SKM-1 (cell line): ENCODE results near the gene CALML4.
A peak's percentile ranks its signal among the peaks of the same experiment; 100 is the strongest.
"Not testable (repeated sequence)": the region's sequence is repeated elsewhere in the genome, so short reads cannot be mapped to it uniquely, and the experiment has no call there.

ENCODE experiments used
- DNase-seq: peaks from one replicate; lab custom pipeline; 2025; ENCODE audit not compliant: unreplicated experiment; lab: John Stamatoyannopoulos, UW

CALML4 gene

DNA sequence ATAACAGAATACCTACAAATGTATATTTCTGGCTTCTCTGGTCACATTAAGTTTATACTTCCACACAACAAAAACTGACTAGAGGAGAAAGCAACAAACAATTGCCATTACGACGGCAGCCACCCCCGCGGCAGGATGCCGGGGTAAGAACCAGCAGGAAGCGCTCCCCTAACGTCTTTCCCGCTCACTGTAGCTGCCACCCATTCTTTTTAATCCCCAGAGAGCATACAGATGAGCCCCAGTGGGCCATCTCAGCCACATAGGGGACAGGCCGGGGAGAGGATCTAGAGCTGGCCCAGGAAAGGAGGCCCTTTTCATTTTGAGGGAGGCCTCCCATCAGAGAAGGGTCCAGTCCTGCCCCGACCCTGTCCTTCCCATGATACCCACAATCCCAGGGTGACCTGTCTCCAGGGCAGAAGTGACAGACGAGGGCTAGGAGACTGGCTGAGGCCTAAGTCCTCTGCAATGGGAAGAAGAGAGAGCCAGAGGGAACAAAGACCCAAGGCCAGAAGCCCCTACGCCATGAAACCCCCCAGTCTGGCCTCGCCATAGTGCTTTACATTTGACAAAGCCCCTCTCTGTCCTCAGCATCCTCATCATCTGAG, 3.6 kb upstream of the CALML4 start:
- DNase-seq: no peak

DNA sequence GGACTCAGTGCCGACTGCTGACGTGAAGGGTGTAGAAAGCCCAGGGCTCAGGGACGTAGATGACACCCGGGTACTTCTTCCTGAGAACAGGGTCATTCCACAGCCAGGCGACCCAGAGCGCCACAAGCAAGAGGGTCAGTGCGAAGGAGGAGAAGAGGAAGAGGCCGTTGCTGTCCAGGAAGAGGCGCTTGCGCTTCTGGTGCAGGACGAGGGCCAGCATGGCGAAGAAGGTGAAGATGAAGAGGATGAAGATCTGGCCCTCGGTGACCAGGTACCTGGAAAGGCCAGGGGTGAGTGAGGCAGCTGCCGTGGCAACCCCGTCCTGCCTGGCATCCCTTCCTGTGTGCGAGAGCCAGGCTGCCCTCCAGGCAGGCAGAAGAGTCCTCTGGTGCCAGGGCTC, 3.0 kb upstream of the CALML4 start:
- DNase-seq: no peak

DNA sequence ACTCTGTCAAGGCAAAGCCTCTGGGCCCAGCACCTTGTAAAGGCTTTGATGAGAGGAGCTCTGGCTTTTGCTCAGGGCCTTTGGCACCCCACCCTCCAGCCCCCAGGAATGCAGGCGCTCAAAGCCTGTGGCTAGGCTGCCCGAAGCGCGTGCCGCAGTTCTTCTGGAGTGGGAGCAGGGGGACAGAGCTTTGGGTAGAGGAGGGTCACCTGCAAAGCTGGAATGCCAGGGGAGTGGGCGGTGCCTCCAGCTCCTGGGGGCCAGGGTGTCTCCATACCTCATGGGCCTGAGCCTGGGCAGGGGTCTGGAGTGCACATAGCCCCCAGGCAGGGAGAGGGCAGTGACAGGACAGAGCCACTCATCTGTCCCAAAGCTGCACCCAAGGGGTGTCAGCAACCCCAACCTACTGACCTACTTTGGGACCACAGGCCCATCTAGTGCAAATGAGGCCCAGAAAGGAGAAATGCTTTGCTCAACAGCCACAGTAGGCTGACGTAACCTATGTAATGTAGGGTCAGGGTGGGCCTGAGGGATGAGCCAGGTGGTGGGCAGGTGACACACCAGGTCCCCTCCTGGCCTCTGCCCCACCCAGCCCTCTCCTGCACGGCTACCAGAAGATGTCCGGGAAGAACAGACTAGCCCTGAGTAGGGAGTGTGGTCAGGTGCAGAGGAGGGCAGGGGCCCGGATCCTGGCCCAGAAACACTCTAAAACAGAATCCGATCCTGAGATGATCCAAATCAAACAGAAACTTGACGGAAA, 2.2 kb upstream of the CALML4 start:
- DNase-seq: no peak

DNA sequence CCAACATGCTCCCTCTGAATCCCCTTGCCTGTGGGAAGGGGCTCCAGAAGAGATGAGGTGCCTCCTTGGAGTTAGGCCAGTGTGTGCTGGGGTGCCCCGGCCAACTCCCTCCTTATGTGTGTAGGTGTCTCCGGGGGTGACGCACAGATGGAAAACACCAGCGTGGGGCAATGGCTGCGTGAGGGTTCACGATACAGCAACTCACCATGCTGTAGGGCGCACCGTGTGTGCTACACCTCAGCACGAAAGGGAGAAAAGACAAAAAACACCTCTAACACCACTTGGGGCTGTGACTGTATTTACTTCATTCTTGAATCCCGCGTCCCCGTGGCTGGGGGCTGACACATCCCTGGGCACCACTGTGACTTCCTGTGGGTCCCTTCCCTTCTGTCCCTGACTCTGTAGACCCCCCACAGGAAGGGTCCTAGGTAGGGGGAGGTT, 1.6 kb upstream of the CALML4 start:
- no peak for DNase-seq

DNA sequence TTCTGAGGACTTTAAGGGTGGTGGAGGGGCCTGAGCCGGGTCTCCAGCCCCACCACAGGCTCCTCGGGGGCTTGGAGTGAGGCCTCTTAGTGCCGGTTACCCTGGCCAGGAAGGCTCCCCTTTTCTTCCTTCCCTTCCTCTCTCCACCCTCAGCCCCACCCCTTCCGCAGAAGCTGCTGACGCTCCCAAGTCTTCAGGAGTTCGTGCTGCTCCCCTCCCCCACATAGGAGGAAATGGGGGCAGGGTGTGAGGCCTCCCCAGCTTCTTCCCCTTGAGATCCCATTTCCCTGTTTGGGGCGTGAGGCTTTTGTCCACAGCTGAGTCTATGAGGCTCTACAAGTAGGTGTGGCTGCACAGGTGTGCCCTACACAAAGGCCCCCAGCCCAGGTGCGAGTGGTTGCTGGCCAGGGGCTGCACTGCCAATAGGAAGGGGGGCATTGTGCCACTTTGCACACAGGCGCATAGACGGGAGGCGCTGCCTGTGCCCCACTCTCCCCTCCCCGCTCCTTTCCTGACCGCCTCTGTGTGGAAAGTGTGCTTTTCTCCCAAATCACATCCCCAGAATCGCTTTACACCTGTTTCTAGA, 915 bp upstream of the CALML4 start:
- DNase-seq: peak; percentile 78

DNA sequence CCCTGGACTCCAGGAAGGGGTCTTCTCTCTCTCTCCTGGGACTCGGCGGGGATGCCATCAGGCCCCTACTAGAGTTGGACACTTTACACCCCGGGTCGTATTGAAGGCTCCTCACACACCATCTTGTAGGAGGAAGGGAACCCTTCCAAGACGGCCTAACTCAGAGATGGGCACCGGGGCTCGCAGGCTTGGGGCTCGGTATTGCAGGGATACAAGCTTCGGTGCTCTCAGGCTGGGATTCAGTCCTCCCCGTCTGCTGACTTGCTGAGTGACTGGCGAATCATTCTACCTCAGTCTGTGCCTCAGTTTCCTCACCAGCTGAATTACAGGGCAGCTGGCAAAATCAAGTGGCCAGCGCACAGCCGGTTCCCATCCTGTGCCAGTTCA, 419 bp upstream of the CALML4 start:
- DNase-seq: no peak

DNA sequence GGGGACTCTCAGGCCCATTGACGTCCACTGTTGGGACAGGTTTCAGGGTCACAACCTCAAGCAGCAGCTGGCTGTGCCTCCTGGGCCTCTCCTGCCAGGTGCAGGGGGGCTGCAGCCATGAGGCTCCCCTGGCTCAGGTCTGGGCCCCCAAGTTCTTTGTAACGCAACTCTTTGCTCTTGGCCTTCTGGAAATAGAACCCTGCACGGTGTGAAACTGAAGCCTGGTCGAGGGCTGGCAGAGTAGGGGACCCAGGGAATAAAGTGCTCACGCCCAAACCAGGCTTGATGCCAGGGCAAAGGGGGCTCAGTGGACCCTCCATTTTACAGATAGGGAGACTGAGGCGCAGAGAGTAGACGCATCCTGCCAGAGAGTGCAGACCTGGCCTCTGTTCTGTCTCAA, 771 bp downstream of the CALML4 start:
- no peak for DNase-seq

DNA sequence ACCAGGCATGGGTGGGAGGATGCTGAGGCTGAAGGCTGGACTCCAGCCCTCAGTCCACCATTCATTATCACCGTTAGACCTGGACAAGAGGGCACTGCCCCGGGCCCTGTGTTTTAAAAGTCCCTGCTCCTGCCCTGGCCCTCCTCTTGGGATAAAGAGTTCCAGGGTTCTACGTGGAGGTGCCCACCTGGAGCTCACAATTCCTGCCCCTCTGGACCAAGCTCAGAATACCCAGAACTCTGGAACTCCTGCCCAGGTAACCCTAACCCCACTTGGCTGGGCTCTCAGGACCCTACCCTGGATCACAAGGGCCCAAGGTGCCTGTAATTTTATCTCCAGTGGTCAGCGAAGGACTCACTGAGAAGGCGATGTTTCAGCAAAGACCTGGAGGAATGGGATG, 1.2 kb downstream of the CALML4 start:
- no peak for DNase-seq

DNA sequence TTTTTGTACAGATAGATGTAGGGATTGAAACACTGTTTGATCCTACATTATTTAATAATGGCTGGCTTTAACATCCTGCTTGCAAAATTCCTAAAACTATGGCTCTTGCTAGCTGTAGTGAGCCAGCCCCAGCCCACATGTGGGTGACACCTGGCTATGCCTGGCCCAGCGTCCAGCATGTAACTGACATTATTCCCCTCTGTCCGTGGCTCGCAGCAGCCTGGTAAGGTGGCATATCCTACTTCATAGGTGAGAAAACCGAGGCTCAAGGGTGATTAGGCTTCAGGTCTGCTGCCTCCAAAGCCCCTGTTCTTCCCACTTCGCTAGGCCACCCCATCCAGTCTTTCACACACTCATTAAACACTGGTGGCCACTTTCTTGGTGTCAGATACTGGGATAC, 1.6 kb downstream of the CALML4 start:
- no peak for DNase-seq

DNA sequence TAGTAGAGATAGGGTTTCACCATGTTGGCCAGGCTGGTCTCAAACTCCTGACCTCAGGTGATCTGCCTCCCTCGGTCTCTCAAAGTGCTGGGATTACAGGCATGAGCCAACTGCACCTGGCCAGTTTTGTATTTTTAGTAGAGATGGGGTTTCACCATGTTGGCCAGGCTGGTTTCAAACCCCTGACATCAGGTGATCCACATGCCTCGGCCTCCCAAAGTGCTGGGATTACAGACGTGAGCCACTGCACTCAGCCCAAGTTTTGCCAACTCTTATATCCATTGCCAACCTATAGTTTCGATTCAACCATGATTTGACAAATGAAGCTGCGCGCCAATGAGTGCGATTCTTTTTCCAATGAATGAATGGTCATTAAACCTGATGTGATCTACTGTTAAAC, 2.1 kb downstream of the CALML4 start:
- not testable (repeated sequence) for DNase-seq

DNA sequence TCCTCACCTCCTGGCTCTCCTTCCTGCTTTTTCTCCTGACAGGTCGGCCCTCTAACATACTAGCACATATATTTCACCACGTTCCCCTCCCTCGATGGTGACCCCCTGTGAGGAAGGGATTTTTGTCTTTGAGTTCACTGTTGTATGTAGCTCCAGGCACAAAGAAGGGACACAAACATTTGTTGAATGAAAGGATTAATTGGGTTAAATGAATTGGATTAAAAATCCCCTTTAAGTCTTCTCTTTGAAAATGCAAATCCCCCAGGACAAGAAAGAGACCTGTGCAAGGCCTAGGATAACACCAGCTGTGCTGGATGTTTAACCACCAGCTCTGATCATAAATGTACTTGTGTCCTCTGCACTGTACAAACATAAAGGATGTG, 3.3 kb downstream of the CALML4 start:
- DNase-seq: no peak

DNA sequence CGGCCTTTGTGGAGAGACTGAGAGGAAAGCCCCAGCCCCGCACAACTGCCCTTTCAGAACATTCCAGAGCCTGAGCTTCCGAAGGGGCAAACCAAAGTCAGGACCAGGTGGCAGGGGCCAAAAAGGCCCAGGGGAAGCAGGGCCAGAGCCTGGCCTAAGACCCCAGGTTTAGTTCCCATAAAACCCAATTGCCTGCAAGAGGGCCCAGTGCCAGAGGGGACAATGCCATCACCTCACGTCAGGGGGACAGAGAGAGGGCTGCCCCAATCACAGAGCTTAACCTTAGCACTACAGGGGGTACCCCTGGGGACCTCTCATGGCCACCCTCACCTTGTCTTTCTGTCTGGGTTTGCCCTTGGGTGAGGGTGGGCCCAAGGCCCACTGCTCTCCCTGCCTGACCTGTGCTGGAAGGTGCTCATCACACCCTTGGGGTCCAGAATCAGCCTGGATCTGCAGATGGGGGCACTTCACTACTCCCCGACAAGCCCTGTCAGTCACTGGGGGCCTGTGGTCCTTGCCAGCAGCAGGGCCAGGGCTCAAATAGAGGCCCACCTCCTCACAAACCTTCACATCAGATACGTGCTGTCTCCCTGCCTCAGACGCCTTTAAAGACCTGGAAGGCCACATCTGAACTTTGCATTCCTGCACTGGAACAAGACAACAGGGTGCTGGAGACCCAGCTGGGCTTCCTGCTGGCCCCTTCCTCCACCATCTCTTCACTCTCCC, 3.8 kb downstream of the CALML4 start:
- DNase-seq: no peak

DNA sequence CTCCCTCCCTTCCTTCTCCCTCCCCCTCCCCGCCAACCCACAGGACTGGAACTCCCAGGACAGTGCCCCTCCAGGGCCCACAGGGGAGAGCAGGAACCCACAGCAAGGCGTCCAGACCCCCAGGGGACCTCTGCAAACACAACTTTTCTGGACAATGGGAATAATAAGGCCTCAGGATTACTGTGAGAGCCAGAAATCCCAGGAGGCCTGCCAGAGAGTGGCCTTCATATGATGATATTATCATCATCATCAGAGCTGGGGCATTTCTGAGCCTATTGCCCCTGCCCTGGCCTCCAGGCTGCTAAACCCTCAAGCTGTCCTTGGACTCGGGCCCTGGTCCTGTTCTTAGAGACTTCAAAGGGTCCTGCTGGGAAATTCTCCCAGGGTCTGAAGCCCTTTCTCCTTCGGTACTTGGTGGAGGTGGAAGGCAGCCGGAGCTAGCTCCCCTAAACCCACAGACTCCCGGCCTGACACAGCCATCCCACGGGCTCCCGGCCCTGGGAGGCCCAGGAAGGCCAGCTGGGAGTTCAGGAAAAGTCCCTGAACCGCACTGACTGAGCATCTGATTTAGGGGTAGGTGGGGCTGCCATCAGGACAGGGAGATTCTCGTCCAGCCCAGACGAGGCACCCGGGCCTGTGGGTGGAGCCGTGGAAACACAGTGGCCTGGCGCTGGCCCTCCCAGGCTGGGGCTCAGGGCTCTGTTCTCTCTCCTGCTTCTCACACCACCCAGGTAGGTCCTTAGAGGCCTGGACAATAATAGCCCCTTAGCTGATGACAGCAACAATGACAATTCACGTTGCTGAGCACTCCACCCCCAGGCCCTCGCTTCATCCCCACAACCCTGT, 4.9 kb downstream of the CALML4 start:
- no peak for DNase-seq

DNA sequence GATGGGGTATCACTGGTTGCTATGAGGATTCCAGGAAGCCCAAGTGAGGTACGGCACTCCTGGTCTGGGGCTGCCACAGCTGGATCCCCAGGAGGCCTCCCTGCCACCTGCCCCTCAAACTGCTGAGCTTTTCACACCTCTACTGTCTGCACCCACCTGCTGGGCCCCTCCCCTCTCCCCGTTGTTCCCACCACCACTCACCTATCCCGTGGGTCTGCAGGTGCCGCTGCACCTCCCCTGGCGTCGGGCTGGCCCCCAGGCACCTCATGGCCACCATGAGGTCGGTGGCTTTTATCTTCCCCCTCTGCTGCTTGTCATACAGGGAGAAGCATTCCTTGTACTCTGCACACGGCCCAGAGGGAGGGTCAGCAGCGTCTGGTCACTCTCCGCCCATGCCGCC, 5.8 kb downstream of the CALML4 start:
- DNase-seq: no peak

DNA sequence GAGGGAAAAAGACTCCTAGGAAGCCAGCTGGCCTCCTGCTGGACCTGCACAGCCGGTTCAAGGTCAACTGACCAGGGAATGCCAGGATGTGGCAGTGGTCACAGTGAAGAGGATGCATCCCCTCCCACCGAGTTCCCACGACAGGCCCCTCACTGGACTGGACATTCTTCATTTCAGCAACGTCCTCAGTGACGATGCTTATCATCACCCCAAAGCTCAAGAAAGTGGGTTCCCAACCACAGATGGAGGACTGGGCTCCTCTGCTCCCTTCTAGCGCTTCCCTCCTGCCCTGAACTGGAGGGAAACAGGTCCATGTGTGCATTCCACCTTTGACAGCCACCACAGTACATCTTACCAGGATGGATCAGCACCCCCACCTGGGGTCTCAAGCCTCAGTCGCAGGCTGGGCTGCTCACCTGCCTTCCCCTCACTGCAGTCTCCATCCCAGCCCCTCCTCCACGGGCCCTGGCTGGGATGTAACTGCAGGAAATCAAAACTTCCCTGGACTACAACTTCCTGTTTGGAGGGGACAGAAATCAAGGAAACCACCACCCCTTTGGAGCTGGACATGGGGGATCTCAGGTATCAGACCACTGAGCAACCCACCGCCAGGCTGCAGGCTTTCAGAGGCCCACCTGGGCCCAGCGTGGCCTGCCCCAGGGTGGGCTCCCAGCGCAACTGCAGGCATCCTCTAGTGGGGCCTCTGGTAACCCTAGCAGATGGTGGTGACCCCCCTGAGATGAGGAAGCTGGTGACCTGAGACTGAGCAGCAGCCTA, 7.3 kb downstream of the CALML4 start:
- no peak for DNase-seq

DNA sequence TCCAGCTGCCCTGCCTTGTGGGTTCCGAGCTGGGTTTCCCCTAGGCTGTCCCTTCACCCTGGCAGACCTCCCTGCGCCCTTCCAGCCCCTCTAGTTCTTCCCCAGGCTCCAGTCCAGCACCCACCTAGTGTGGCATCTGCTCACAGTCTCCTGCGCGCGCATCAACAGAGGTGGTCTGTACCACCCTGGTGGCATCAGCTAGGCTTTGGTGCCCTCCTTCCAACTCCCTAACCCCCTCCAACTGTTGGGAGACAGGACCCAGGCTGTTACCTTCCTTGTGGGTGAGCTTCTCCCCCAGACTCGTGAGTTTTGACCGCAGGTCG, 8.0 kb downstream of the CALML4 start:
- DNase-seq: no peak

DNA sequence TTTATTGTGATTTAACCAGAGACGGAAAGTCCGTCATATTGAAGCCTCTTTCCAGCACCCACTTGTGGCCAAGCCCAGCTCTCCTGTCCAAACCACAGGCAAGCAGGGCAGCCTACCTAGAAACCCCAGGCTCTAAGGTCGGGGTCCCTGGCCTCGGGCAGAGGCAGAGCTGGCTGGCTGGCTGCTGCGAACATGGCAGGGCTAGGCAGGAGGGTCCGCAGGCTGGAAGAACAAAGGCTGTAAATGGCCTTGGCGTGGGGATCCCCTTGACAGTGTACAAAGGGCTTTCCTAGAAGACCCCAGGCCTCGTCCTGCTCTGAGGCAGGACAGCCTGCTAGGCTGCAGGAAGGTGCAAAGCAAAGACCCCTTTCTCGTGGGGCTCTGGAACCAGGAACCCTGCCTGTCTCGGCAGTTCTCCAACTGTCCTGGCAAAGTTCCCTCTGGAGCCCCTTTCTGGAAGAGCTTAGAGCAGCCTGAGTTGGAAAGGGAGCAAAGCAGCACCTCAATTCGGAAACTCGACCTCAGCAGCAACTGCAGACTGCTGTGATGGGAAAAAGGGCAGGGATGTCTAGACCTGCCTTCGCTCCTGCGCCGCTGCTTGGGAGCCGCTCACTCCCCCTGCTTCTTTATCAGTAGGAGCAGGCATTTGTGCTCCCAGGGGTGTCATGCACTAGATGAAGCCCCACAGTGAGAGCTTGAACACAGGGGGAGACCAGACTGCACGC, 8.5 kb downstream of the CALML4 start:
- DNase-seq: no peak

DNA sequence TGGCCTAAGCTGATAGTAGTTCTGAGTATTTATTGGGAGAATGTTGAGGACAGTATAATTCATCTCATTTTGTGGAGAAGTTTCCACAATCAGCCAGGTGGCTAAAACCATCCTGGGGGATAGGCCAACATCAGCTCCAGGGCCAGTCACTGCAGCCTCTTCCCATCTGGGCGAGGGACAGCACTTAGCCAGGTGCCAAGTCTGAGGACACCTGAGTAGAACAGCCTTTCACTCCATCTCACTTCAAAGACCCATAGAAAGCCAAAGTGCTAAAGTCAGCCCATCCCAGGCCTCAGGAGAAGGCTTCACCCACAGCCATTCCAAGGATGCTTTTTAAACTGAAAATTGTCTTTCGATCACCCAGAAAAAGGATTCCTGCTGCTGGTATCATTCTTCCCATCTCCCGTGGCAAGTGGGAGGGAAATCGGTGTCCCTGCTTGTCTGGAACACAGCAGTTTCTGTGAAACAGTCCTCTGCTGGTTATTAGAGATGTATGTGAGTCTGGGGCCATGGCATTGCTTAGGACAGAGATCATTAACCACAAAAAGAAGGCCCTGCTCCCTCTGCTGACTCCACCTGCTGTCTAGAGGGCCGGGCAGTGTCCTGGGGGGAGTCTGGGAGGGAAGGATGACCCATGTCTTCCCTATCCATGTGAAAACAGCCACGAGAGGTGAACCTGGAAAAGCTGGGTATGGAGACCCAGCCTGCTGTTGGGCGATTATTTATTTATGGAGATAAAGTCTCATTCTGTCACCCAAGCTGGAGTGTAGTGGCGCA, 9.6 kb downstream of the CALML4 start:
- no peak for DNase-seq
